OCI-LY3 (cell line): ENCODE measurements around the gene GEN1.

ENCODE experiments used
- EZH2phosphoT487 ChIP-seq: fragments of 200-600 bp; shearing (Covaris generic); IDR thresholded peaks from 2 replicates; pipeline ENCODE4 v1.6.1; 2018; ENCODE audit warnings: antibody characterized with exemption, mixed run types, low read depth
- TF ChIP-seq, protein P1 (sequence below): fragments of 200-600, 300-600 bp; sonication (generic); IDR thresholded peaks from 2 replicates; pipeline ENCODE4 v1.5.1; 2014; ENCODE audit warnings: antibody characterized with exemption, low read length, low read depth

DNA sequence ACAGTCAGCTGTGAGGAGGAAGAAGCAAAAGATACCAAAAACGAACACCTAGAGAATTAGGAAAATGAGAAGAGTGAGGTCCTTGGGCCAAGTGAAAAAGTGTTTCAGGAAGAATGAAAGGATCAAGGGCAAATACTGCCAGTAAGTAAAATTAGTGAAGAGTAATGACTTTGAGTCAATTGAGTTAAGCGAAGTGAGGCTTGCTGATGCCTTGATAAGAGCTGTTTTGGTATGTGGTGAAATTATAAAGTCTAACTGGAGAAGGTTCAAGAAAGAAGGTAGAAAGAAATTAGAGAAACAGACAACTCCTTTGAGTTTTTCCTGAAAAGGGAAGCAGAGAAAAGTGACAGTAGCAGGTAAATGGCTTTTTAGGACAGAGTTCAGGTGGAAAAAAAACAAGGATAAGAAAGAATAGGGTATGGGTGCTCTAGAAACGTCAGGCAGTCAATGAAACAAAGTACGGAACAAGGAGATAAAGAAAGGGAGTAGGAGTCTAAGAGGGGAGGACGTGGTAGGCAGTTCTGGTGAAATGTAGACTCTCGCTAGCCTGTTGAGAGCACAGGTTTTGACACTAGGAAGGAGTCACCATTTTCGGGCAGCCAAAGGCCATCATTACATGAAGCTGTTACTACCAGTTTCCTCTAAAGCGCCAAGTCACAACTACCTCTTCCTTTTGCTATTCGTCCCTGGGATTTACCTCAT lies 43.2 kb upstream of the GEN1 start:
- TF ChIP-seq, protein P1, sequence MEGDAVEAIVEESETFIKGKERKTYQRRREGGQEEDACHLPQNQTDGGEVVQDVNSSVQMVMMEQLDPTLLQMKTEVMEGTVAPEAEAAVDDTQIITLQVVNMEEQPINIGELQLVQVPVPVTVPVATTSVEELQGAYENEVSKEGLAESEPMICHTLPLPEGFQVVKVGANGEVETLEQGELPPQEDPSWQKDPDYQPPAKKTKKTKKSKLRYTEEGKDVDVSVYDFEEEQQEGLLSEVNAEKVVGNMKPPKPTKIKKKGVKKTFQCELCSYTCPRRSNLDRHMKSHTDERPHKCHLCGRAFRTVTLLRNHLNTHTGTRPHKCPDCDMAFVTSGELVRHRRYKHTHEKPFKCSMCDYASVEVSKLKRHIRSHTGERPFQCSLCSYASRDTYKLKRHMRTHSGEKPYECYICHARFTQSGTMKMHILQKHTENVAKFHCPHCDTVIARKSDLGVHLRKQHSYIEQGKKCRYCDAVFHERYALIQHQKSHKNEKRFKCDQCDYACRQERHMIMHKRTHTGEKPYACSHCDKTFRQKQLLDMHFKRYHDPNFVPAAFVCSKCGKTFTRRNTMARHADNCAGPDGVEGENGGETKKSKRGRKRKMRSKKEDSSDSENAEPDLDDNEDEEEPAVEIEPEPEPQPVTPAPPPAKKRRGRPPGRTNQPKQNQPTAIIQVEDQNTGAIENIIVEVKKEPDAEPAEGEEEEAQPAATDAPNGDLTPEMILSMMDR = no peak
- TF ChIP-seq EZH2phosphoT487 = no peak
